PC-9 (cell line): ENCODE results near the gene INSYN2B. TPM values are rescaled to one million over a fixed set of nuclear protein-coding genes. Genes with fewer than 3 reads are reported as not detected.
A peak's percentile ranks its signal among the peaks of the same experiment; 100 is the strongest.

Experiments used
- BruUV-seq: library from RNA; stranded (reverse); fragments of 400-500 nt; replicated peaks from 2 replicates; lab custom pipeline; 2021; lab: Mats Ljungman, UMichigan
- CTCF ChIA-PET: fragments of 300-600 bp; sonication (Branson Sonifier 250); formaldehyde crosslinking; loops from one replicate; lab custom pipeline; 2022; ENCODE audit warnings: antibody characterized with exemption; lab: Charles Lee
- POLR2A ChIA-PET: fragments of 300-600 bp; sonication (Branson Sonifier 250); formaldehyde crosslinking; loops from one replicate; lab custom pipeline; 2022; ENCODE audit warnings: antibody characterized with exemption; ENCODE audit not compliant: unreplicated experiment; lab: Charles Lee
- DNase-seq, 2 experiments: peaks; one replicate each; pipeline versions ENCODE4 v3.0.0 to v3.0.0-alpha.2; 2015 to 2022; ENCODE audit warnings: mixed read lengths in 1 of 2
- H2AFZ ChIP-seq: fragments of 200-600 bp; sonication (generic); 2 replicates; pipeline ENCODE4 v1.8.1; 2017; ENCODE audit warnings: antibody characterized with exemption
- H3F3A ChIP-seq: fragments of 200-600 bp; sonication (generic); 2 replicates; pipeline ENCODE4 v1.8.1; 2017; ENCODE audit warnings: antibody characterized with exemption, mild to moderate bottlenecking, low read depth; ENCODE audit not compliant: insufficient read depth
- H3K27ac ChIP-seq: fragments of 200-600 bp; sonication (generic); 2 replicates; pipeline ENCODE4 v1.6.1; 2016; ENCODE audit warnings: mixed run types
- H3K27me3 ChIP-seq: fragments of 200-600 bp; sonication (generic); 2 replicates; pipeline ENCODE4 v1.6.1; 2016; ENCODE audit warnings: low read depth, mixed run types; ENCODE audit not compliant: insufficient read depth
- H3K36me3 ChIP-seq: fragments of 200-600 bp; sonication (generic); 2 replicates; pipeline ENCODE4 v1.6.1; 2016; ENCODE audit warnings: low read depth, mixed run types
- H3K4me1 ChIP-seq: fragments of 200-600 bp; sonication (generic); replicated peaks from 2 replicates; pipeline ENCODE4 v1.6.1; 2016; ENCODE audit warnings: mixed run types; ENCODE audit not compliant: insufficient read depth
- H3K4me2 ChIP-seq: fragments of 200-600 bp; sonication (generic); 2 replicates; pipeline ENCODE4 v1.6.1; 2017; ENCODE audit warnings: mixed run types
- H3K4me3 ChIP-seq: fragments of 200-600 bp; sonication (generic); 2 replicates; pipeline ENCODE4 v1.6.1; 2016; ENCODE audit warnings: mixed run types
- H3K79me2 ChIP-seq: fragments of 200-600 bp; sonication (generic); 2 replicates; pipeline ENCODE4 v1.6.1; 2017; ENCODE audit warnings: low read depth, mixed run types
- H3K9me2 ChIP-seq: fragments of 200-600 bp; sonication (generic); 2 replicates; pipeline ENCODE4 v1.8.1; 2017; ENCODE audit warnings: mild to moderate bottlenecking; ENCODE audit not compliant: insufficient read depth
- H3K9me3 ChIP-seq: fragments of 200-600 bp; sonication (generic); 2 replicates; pipeline ENCODE4 v1.8.1; 2016; ENCODE audit warnings: low read depth; ENCODE audit not compliant: insufficient read depth
- H4K20me1 ChIP-seq: fragments of 200-600 bp; sonication (generic); 2 replicates; pipeline ENCODE4 v1.8.1; 2017; ENCODE audit not compliant: insufficient read depth
- EZH2 ChIP-seq: fragments of 200-600 bp; sonication (generic); IDR thresholded peaks from 2 replicates; pipeline ENCODE4 v1.8.0; 2017; ENCODE audit warnings: antibody characterized with exemption, low read depth
- intact Hi-C: fragments of 100-400 bp; cut with micrococcal nuclease; formaldehyde crosslinking; loops from one replicate; pipeline ENCODE4 v1.10.0; 2022; ENCODE audit not compliant: unreplicated experiment
- total RNA-seq: library from RNA; stranded (reverse); gene quantifications from 2 replicates; pipeline ENCODE4 v1.2.3, GENCODE V29; 2021
- TF ChIP-seq, protein P1 (sequence below): fragments of 200-600 bp; sonication (generic); conservative IDR thresholded peaks from 2 replicates; pipeline ENCODE4 v1.6.1; 2017; ENCODE audit warnings: mixed run types, antibody characterized with exemption, mild to moderate bottlenecking, moderate library complexity

The INSYN2B gene
- total RNA-seq, 1 experiment from 2014 or later: not detected

DNA sequence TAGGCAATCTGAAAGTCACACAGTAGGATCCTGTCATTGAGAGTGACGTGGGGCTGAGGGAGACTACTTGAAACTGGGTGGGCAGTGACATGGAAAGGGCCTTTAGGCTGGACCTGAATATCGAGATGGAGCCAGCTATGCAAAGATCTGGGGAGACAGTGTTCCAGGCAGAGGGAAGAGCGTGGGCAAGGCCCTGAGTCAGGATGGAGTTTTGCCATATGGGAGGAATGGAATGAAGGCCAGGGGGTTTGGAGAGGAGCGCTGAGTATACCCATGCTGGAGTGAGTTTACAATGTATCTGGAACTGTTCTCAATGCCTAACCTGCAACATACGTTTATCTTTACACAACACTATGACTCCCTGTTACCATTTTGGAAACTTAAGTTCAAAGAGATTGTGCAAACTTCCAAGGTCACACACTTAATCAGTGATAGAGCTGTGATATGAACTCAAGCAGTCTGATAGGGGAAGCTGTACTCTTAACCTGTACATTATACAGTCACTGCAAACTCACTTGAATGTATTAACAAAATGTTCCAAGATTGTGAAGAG lies 33.5 kb downstream of the INSYN2B start:
- peaks cover 7% of the 10 kb centered on the region; the same call in 1 of the 2 replicates for H3F3A ChIP-seq
- no peaks in the 10 kb centered on the region for H4K20me1 ChIP-seq
- no peaks in the 10 kb centered on the region for H3K9me3 ChIP-seq
- H3K4me3 ChIP-seq: no peak overlapping the region
- peaks cover 18% of the 10 kb centered on the region for H3K4me1 ChIP-seq
- H3K36me3 ChIP-seq: no peaks in the 10 kb centered on the region
- H3K27me3 ChIP-seq: no peaks in the 10 kb centered on the region
- H3K27ac ChIP-seq: 0 out of 2 replicates have a peak overlapping the region, but pooled peaks have one; percentile 31
- H3K79me2 ChIP-seq: no peaks in the 10 kb centered on the region
- no TSS peak for BruUV-seq
- no peak overlapping the region for H2AFZ ChIP-seq
- POLR2A ChIA-PET: no interaction called here
- no peak overlapping the region for H3K4me2 ChIP-seq
- intact Hi-C loops: no loop called here
- CTCF ChIA-PET: no interaction called here
- no peaks in the 10 kb centered on the region for H3K9me2 ChIP-seq
- DNase-seq: no peak
- TF ChIP-seq EZH2: no peak
- TF ChIP-seq, protein P1, sequence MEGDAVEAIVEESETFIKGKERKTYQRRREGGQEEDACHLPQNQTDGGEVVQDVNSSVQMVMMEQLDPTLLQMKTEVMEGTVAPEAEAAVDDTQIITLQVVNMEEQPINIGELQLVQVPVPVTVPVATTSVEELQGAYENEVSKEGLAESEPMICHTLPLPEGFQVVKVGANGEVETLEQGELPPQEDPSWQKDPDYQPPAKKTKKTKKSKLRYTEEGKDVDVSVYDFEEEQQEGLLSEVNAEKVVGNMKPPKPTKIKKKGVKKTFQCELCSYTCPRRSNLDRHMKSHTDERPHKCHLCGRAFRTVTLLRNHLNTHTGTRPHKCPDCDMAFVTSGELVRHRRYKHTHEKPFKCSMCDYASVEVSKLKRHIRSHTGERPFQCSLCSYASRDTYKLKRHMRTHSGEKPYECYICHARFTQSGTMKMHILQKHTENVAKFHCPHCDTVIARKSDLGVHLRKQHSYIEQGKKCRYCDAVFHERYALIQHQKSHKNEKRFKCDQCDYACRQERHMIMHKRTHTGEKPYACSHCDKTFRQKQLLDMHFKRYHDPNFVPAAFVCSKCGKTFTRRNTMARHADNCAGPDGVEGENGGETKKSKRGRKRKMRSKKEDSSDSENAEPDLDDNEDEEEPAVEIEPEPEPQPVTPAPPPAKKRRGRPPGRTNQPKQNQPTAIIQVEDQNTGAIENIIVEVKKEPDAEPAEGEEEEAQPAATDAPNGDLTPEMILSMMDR: no peak

- Histone ChIP-seq H3K27me3 (no peaks in the 10 kb centered on the region), H4K20me1 (no peaks in the 10 kb centered on the region), H2AFZ (peak overlapping the region; percentile 48; the same call in 1 of the 2 replicates), H3K4me2 (peak overlapping the region; percentile 33), H3K27ac (peak overlapping the region; percentile 31; the same call in 1 of the 2 replicates), H3F3A (peaks cover 7% of the 10 kb centered on the region; the same call in 1 of the 2 replicates), H3K4me1 (peaks cover 18% of the 10 kb centered on the region), H3K9me3 (no peaks in the 10 kb centered on the region), H3K4me3 (no peak overlapping the region), H3K9me2 (no peaks in the 10 kb centered on the region), H3K79me2 (no peaks in the 10 kb centered on the region), H3K36me3 (no peaks in the 10 kb centered on the region)
- DNase-seq: peak; percentile 46 to 72
- ChIA-PET POLR2A (interaction anchor here (0.5 kb wide), 1 partner anchor 205 kb away, joined by 4 read pairs; no protein-coding TSS in a partner anchor), CTCF (no interaction called here)
- intact Hi-C loops: no loop called here
- no peak for TF ChIP-seq EZH2
- TF ChIP-seq, protein P1: no peak
- no TSS peak for BruUV-seq
These were observed 34.4 kb downstream of the INSYN2B start for GRCh38 chr5:169945831-169946261.

- Histone ChIP-seq H3K36me3 (no peaks in the 10 kb centered on the region), H3K27me3 (no peaks in the 10 kb centered on the region), H3K27ac (no peak overlapping the region), H3K4me2 (0 out of 2 replicates have a peak overlapping the region, but pooled peaks have one; percentile 33), H3K9me3 (no peaks in the 10 kb centered on the region), H3K9me2 (no peaks in the 10 kb centered on the region), H2AFZ (no peak overlapping the region), H3K4me1 (peaks cover 18% of the 10 kb centered on the region), H4K20me1 (no peaks in the 10 kb centered on the region), H3K4me3 (no peak overlapping the region), H3K79me2 (no peaks in the 10 kb centered on the region), H3F3A (peaks cover 7% of the 10 kb centered on the region; the same call in 1 of the 2 replicates)
- POLR2A ChIA-PET: no interaction called here
- no peak for DNase-seq
- intact Hi-C loops: no loop called here
- BruUV-seq: no TSS peak
- TF ChIP-seq, protein P1: no peak
- no peak for TF ChIP-seq EZH2
- CTCF ChIA-PET: no interaction called here
These were observed 35.2 kb downstream of the INSYN2B start for GRCh38 chr5:169944922-169945680.
